Spleen (tissue), 7 donors: ENCODE measurements around the gene NANOGP8.

Experiments
- CTCF ChIP-seq, 11 experiments: fragments of 200-600 bp in 7 of 11; fragments of 450-650 bp in 4 of 11; sonication (generic) in 4 of 11; IDR thresholded peaks in 8 of 11; conservative IDR thresholded peaks in 3 of 11; 1 replicate in 7 of 11; 2 replicates in 4 of 11; pipeline versions ENCODE4 v1.4.0 to v1.8.0; 2016 to 2021; ENCODE audit warnings: antibody characterized with exemption in 11 of 11, inconsistent platforms in 4 of 11, mild to moderate bottlenecking in 1 of 11
- POLR2A ChIP-seq, 3 donors: fragments of 450-650 bp; IDR thresholded peaks; one replicate each; pipeline ENCODE4 v1.5.1; 2017; ENCODE audit warnings: antibody characterized with exemption in 3 of 3, mild to moderate bottlenecking in 1 of 3
- POLR2AphosphoS5 ChIP-seq, 3 donors: sonication (generic); formaldehyde crosslinking; IDR thresholded peaks; one replicate each; pipeline ENCODE4 v1.5.1; 2017; ENCODE audit warnings: antibody characterized with exemption in 3 of 3
- donor health status: DM: no; HTN: no; CAD: no; lungs with moderate emphysema.
- donor health status: DM: no; HTN: no; CAD: no.
- donor health status: DM: no; HTN: no; CAD: no.

GRCh38 chr15:35129361-35129760 lies 44.3 kb upstream of the NANOGP8 start:
- TF ChIP-seq CTCF (IDR thresholded peaks at IDR 0.05 in 8 of 11, conservative IDR thresholded peaks at IDR 0.05 in 3 of 11) (no peak), POLR2AphosphoS5 (IDR thresholded peaks at IDR 0.05) (no peak), POLR2A (IDR thresholded peaks at IDR 0.05) (no peak)
